Limb (tissue), 2 donors: ENCODE results near the gene MAGEA10.
"Not testable (repeated sequence)": the region's sequence is repeated elsewhere in the genome, so short reads cannot be mapped to it uniquely, and the experiment has no call there.

Experiments used
- DNase-seq, 2 donors: peaks; one replicate each; pipeline ENCODE4 v3.0.0-alpha.2; 2016; ENCODE audit errors: extremely low spot score in 2 of 2

The MAGEA10 gene

GRCh38 chrX:152138388-152138784 is at the start of gene MAGEA10:
MAGEA10 (minus strand) TSS chrX:152138577; CDS start chrX:152135620, 2,957 bp downstream.
- no peak for DNase-seq

DNA sequence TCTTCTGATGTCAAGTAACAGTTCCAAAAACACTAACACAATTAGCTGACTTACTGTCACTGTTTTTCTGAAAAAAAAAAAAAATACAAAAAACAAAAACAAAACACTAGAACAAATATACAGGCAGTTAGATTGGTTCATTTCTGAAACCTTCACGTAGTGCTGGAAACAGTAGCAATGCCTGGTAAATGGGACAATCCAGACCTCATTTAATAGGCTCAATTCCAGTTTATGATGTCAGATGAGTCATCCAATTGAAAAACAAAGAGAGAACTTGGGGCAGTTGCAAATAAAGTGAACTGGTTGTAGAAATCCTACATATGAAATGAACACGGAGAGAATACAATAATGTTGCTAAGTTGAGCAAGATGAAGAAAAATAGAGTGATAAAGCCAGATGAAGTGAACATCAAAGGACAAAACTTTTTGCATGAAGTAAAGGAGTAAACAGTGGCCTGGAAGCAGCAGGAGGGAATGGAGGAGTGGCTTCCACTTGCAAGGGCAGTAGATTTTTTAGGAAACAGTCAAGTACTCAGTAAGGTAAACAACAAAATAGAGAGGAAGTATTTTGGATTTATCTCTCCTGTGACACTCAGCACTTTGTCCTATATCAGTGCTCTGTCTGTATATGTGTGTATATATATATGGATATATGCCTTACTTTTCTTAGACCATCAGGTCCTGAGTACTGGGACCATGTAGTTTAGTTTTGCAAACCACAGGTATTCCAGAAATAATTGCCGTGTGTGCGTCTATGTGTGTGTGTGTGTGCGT is 39.3 kb upstream of the MAGEA10 start:
- no peak for DNase-seq

DNA sequence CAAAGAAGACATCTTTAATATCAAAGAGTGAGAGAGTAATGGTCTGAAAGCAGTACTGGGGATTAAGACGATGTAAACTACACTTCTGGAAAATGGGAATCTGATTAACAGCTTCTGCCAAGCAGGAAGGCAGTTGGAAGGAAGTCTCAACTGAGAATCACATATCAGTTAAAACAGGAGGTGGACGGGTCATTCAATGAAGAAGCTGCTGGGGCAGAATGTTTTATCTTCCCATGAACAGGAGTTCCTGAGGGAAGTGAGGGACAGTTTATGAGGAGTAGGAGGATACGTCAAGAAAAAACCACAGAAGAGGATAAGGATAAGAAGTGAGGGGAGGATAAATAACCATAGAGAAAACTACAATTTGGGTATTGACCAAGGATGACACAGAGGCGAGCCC is 38.7 kb upstream of the MAGEA10 start:
- DNase-seq: no peak

DNA sequence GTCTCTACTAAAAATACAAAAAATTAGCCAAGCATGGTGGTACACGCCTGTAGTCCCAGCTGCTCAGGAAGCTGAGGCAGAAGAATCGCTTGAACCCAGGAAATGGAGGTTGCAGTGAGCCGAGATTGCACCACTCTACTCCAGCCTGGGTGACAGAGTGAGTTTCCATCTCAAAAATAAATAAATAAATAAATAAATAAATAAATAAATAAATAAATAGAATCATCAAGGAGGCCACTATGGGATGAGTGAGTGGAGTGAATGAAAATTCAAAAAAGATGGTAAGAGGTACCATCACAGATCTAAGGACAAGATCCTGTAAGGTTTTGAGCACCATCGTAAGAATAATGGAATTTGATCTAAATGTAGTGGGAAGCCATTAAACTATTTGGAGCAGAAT is 37.5 kb upstream of the MAGEA10 start:
- DNase-seq: not testable (repeated sequence)

- DNase-seq: not testable (repeated sequence)
Observed at GRCh38 chrX:152173923-152174322, 35.5 kb upstream of the MAGEA10 start.

- DNase-seq: no peak
Observed at GRCh38 chrX:152170621-152171020, 32.2 kb upstream of the MAGEA10 start.

DNA sequence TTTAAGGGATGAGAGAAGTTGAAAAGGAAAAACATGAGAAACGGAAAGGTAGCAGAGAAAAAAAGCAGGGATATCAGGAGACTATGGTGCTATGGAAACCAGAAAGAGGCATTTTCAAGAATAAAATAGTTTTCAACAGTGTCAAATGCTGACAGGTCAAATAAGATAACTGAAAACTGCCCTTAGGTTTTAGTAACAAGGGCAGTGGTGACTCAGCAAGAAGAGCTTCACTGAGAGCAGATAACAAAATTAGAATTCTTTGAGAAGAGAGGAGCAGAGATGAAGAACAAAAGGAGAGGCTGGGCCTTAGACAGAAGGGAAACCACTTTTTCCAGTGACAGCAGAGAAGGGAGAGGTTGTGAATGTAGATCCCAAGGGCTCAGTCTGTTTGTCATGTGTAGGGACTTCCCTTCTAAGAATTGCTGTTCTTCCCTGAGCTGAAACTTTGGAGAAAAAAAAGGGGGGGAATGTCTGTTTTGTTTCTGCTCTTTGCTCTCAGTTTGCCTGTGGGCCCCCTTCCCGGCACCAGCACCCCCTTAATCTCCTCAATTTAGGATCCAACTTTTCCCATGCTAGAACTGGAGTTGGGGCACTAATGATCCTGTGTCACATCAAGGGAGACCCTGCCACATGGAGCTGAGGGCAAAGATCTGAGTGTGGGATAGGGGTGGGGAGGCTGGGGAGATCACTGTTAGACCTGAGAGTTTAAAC is 26.8 kb upstream of the MAGEA10 start:
- no peak for DNase-seq

DNA sequence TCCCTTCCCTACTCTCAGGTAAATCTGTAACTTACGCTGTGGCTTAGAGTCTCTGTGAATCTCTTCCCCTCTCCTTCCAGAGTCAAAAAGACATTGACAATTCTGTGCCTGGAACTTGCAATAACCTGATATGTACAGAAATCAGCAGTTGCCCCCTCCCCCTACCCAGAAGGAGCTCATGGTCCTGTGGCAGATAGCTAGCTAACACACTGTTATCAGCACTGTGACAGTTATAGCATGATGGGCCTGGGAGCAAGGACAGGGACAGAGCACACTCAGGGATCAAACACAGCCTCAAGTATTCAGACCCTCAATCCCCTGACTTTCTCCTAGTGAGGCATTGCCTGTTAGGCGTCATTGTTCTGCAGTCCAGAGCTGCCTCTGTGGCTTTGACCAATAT is 18.7 kb upstream of the MAGEA10 start:
- no peak for DNase-seq

DNA sequence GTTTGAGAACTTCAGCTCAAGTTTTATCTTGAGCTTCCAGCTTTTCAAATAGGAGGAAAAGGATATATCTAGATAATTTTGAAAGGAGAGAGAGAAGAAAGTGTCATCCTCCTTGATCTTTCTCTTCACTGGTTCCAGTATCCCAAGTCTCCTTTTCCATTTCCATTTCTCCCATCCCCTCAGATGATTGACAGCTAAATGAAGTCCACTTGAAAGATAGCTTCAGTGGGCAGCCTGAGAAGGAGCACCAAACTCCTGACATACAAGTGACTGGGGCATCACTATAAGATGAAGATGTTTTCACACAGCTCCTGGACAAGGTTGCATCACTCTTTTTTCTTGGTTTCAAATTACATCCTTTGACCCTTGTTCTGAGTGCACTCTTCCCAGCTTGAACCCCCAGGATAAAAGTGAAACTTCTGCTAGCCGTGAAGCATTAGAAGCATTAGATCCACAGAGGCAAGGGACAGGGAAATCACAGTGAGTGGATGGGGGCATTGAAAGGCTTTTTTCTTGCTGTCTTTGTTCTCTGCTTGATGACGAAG is 17.5 kb upstream of the MAGEA10 start:
- no peak for DNase-seq

GRCh38 chrX:152154050-152154449 is 15.7 kb upstream of the MAGEA10 start:
- no peak for DNase-seq

- DNase-seq: no peak
Observed at GRCh38 chrX:152151256-152151655, 12.9 kb upstream of the MAGEA10 start.

GRCh38 chrX:152149648-152150047 is 11.3 kb upstream of the MAGEA10 start:
- DNase-seq: no peak

GRCh38 chrX:152139589-152139988 is 1.2 kb upstream of the MAGEA10 start:
- no peak for DNase-seq

GRCh38 chrX:152137771-152138387 is 498 bp downstream of the MAGEA10 start:
- DNase-seq: no peak

DNA sequence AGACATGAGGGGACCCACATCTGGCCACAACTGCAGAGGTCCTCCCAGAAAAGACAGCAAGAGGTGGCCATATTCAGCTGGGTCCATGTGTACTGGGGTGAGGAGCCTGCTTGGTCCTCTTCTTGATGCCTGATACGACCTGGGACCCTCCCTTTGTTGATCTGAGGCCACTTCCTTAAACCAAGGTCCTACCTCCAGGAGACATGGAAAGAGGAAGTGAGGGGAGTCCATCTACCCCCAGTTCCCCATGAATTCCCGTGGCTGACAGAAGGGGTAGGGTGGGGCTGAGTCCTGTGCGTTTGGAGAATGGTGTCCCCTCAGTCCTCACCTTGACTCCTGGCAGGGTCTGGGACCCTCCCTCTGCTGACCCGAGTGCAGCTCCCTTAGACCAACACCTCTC is 2.1 kb downstream of the MAGEA10 start:
- no peak for DNase-seq

DNA sequence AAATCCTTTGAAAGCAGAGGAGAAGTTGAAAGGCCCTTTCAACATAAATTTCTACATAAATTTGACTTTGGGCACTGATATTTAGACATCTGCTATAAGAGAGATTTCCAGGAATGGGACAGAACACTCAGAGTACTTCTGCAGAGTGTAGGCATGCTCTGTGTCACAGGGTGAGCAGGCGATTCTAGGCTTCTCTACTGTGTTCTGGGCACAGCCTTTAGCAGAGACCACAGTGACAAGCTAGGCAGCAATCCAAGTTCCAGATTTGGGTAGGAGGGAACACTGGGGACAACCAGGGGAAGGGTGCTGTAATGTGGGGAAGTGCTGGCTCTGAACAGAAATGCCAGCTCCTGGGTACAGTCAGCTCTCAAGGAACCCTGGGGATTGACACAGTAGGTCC is 6.9 kb downstream of the MAGEA10 start:
- DNase-seq: no peak

- DNase-seq: not testable (repeated sequence)
Observed at GRCh38 chrX:152129069-152129844, 9.1 kb downstream of the MAGEA10 start.

DNA sequence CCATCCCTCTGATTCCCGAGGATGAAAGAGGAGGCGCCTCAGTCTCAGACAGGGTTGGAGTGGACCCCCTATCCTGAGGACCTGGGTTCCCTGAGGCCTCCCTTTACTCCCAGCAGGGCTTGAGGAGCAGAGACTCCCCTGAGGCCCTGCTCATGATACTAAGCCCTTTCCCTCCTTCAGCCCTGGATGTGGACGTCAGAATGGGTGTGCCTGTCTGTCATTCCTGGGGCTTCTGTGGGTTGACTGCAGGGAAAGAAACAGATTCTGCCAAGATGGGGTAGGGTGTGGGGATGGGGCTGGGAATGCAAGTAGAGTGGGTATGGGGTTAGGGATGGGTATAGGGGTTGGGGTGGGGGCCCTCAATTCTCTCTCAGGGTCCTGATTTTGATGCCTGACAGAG is 21.1 kb downstream of the MAGEA10 start:
- no peak for DNase-seq

DNA sequence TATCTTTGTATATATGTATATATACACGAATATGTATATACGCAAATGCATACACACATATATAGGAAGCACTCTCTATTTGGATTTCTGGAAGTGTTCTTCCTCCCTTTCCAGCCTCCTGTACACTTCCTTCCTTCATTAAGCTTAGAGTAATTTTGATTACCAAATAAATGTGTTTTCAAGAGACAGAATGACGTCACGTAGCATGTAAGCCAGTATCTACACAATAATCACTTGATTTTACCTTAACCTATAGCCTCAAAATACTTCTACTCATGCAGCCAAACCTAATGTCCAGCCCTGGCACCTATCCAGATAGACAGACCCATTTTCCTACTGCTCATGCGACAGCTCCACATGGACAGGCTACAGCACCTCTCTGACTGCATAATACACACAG is 29.9 kb downstream of the MAGEA10 start:
- no peak for DNase-seq

- DNase-seq: no peak
Observed at GRCh38 chrX:152103866-152104265, 34.5 kb downstream of the MAGEA10 start.

- DNase-seq: no peak
Observed at GRCh38 chrX:152086141-152086540, 52.2 kb downstream of the MAGEA10 start.
